H1 (cell line): ENCODE measurements around the gene TAF11L2. TPM values are rescaled to one million over a fixed set of nuclear protein-coding genes. Genes with fewer than 3 reads are reported as not detected.
"Not testable (repeated sequence)": the region's sequence is repeated elsewhere in the genome, so short reads cannot be mapped to it uniquely, and the experiment has no call there.

Source experiments
- CTCF ChIA-PET: fragments of 300-600 bp; sonication (Branson Sonifier 250); formaldehyde crosslinking; loops from one replicate; lab custom pipeline; 2021; ENCODE audit not compliant: partially characterized antibody; lab: Charles Lee
- POLR2A ChIA-PET: fragments of 300-600 bp; sonication (Branson Sonifier 250); formaldehyde crosslinking; loops from one replicate; lab custom pipeline; 2021; ENCODE audit warnings: inconsistent platforms; ENCODE audit not compliant: partially characterized antibody; lab: Charles Lee
- DNase-seq, 2 experiments: peaks; one replicate each; pipeline versions ENCODE4 v3.0.0 to v3.0.0-alpha.2; 2010 to 2022; ENCODE audit warnings: low spot score in 2 of 2, low read depth in 1 of 2, mixed read lengths in 1 of 2
- FAIRE-seq: peaks from 2 replicates; lab custom pipeline; 2011; peaks lifted over from hg19 to GRCh38; lab: Jason Lieb, UNC
- H2AFZ ChIP-seq: 2 replicates; pipeline ENCODE4 v1.8.1; 2012; ENCODE audit warnings: low read length, inconsistent platforms
- H2AK5ac ChIP-seq: 2 replicates; pipeline ENCODE4 v1.6.1; 2013; ENCODE audit warnings: low read depth, low read length
- H2BK120ac ChIP-seq: replicated peaks from 2 replicates; pipeline ENCODE3; 2013; ENCODE audit warnings: low read depth, low read length, inconsistent platforms
- H2BK12ac ChIP-seq: 2 replicates; pipeline ENCODE4 v1.6.1; 2013; ENCODE audit warnings: low read depth, low read length
- H2BK15ac ChIP-seq: 2 replicates; pipeline ENCODE4 v1.6.1; 2013; ENCODE audit warnings: low read length
- H2BK20ac ChIP-seq: 2 replicates; pipeline ENCODE4 v1.6.1; 2013; ENCODE audit warnings: low read length
- H2BK5ac ChIP-seq: 2 replicates; pipeline ENCODE4 v1.6.1; 2013; ENCODE audit warnings: low read depth, low read length
- H3K14ac ChIP-seq: 2 replicates; pipeline ENCODE4 v1.6.1; 2013; ENCODE audit warnings: inconsistent platforms; ENCODE audit not compliant: insufficient read length
- H3K18ac ChIP-seq: 2 replicates; pipeline ENCODE4 v1.6.1; 2013; ENCODE audit warnings: low read length; ENCODE audit errors: extremely low read depth
- H3K23ac ChIP-seq: 2 replicates; pipeline ENCODE4 v1.6.1; 2013; ENCODE audit warnings: inconsistent platforms; ENCODE audit not compliant: insufficient read length
- H3K23me2 ChIP-seq: 2 replicates; pipeline ENCODE4 v1.6.1; 2013; ENCODE audit warnings: low read depth, low read length
- H3K27ac ChIP-seq: 2 replicates; pipeline ENCODE4 v1.6.1; 2011; ENCODE audit warnings: low read depth, low read length, inconsistent platforms
- H3K27me3 ChIP-seq, 4 experiments: replicated peaks in 1 of 4; 1 replicate in 1 of 4; 2 replicates in 3 of 4; pipeline versions ENCODE4 v1.6.1 to v1.8.1; 2011 to 2013; ENCODE audit warnings: low read length in 3 of 4, mild to moderate bottlenecking in 3 of 4, inconsistent platforms in 2 of 4, mixed read lengths in 2 of 4, moderate library complexity in 1 of 4; ENCODE audit not compliant: control insufficient read depth in 3 of 4, insufficient read depth in 3 of 4; ENCODE audit errors: extremely low read depth in 1 of 4
- H3K36me3 ChIP-seq, 4 experiments: 2 replicates each; pipeline versions ENCODE4 v1.6.1 to v1.8.1; 2011 to 2013; ENCODE audit warnings: mild to moderate bottlenecking in 4 of 4, low read length in 3 of 4, moderate library complexity in 2 of 4, control low read depth in 1 of 4, inconsistent platforms in 1 of 4; ENCODE audit not compliant: insufficient read depth in 4 of 4, control insufficient read depth in 2 of 4
- H3K4ac ChIP-seq: replicated peaks from 2 replicates; pipeline ENCODE3; 2013; ENCODE audit warnings: low read length, low read depth, mixed read lengths, inconsistent platforms; ENCODE audit not compliant: insufficient read length
- H3K4me1 ChIP-seq, 4 experiments: replicated peaks in 1 of 4; 1 replicate in 1 of 4; 2 replicates in 3 of 4; pipeline versions ENCODE4 v1.6.1 to v1.8.1; 2011 to 2013; ENCODE audit warnings: low read length in 3 of 4, inconsistent platforms in 2 of 4, mixed read lengths in 1 of 4; ENCODE audit not compliant: insufficient read depth in 4 of 4, control insufficient read depth in 3 of 4
- H3K4me2 ChIP-seq, 2 experiments: 2 replicates each; pipeline versions ENCODE4 v1.6.1 to v1.8.1; 2011 to 2013; ENCODE audit warnings: low read depth in 2 of 2, low read length in 2 of 2, control low read depth in 1 of 2, inconsistent platforms in 1 of 2, mild to moderate bottlenecking in 1 of 2; ENCODE audit not compliant: insufficient read depth in 1 of 2
- H3K4me3 ChIP-seq, 4 experiments: fragments of 200-600, 300-600 bp in 1 of 4; sonication (generic), shearing (Covaris generic), sonication (Bioruptor Twin) in 1 of 4; 2 replicates each; pipeline versions ENCODE4 v1.5.1 to v1.8.1; 2011 to 2016; ENCODE audit warnings: low read length in 4 of 4, low read depth in 3 of 4, control low read depth in 2 of 4, inconsistent platforms in 2 of 4, mild to moderate bottlenecking in 2 of 4, mixed read lengths in 1 of 4, moderate library complexity in 1 of 4; ENCODE audit not compliant: insufficient read depth in 2 of 4; ENCODE audit errors: extremely low read depth in 1 of 4
- H3K56ac ChIP-seq: replicated peaks from 2 replicates; pipeline ENCODE3; 2013; ENCODE audit warnings: low read depth, mild to moderate bottlenecking, mixed read lengths, low read length, inconsistent platforms; ENCODE audit not compliant: insufficient read length
- H3K79me1 ChIP-seq: 2 replicates; pipeline ENCODE4 v1.6.1; 2013; ENCODE audit warnings: low read depth, low read length, control low read depth
- H3K79me2 ChIP-seq, 2 experiments: 2 replicates each; pipeline versions ENCODE4 v1.6.1 to v1.8.1; 2012 to 2013; ENCODE audit warnings: low read length in 2 of 2, mild to moderate bottlenecking in 2 of 2, inconsistent platforms in 1 of 2; ENCODE audit not compliant: insufficient read depth in 2 of 2, control insufficient read depth in 1 of 2
- H3K9ac ChIP-seq, 4 experiments: replicated peaks in 1 of 4; 1 replicate in 1 of 4; 2 replicates in 3 of 4; pipeline versions ENCODE4 v1.6.1 to v1.8.1; 2011 to 2013; ENCODE audit warnings: low read depth in 3 of 4, low read length in 3 of 4, control low read depth in 2 of 4, mild to moderate bottlenecking in 2 of 4, moderate library complexity in 2 of 4, inconsistent platforms in 1 of 4; ENCODE audit errors: extremely low read depth in 1 of 4
- H3K9me3 ChIP-seq, 2 experiments: 2 replicates each; pipeline versions ENCODE4 v1.6.1 to v1.8.1; 2012 to 2013; ENCODE audit warnings: mild to moderate bottlenecking in 2 of 2, moderate library complexity in 2 of 2, control low read depth in 1 of 2, inconsistent platforms in 1 of 2, low read depth in 1 of 2, low read length in 1 of 2, mixed read lengths in 1 of 2; ENCODE audit not compliant: insufficient read depth in 2 of 2
- H4K20me1 ChIP-seq, 2 experiments: replicated peaks in 1 of 2; 2 replicates each; pipeline versions ENCODE3 to v1.8.1; 2011 to 2013; ENCODE audit warnings: inconsistent platforms in 2 of 2, low read length in 2 of 2, mild to moderate bottlenecking in 1 of 2; ENCODE audit not compliant: insufficient read depth in 2 of 2, control insufficient read depth in 1 of 2
- H4K5ac ChIP-seq: 2 replicates; pipeline ENCODE4 v1.6.1; 2013; ENCODE audit warnings: low read length, low read depth, mixed read lengths, inconsistent platforms; ENCODE audit not compliant: insufficient read length
- H4K8ac ChIP-seq: 2 replicates; pipeline ENCODE4 v1.8.0; 2013; ENCODE audit warnings: mild to moderate bottlenecking, moderate library complexity, low read length, inconsistent platforms; ENCODE audit not compliant: insufficient read depth; ENCODE audit errors: extremely low read depth
- H4K91ac ChIP-seq: replicated peaks from 2 replicates; pipeline ENCODE3; 2013; ENCODE audit warnings: low read length, mixed read lengths, inconsistent platforms; ENCODE audit not compliant: insufficient read length
- CREB1 ChIP-seq: IDR thresholded peaks from 2 replicates; pipeline ENCODE4 v1.6.1; 2012; ENCODE audit warnings: inconsistent platforms
- KDM5A ChIP-seq: fragments of 200-600 bp; IDR thresholded peaks from 2 replicates; pipeline ENCODE4 v1.7.1; 2012; ENCODE audit warnings: mild to moderate bottlenecking, low read length, inconsistent platforms, mixed read lengths
- NRF1 ChIP-seq: IDR thresholded peaks from 2 replicates; pipeline ENCODE4 v1.6.1; 2011; ENCODE audit warnings: mild to moderate bottlenecking, low read depth, low read length, improper control_type of control experiment
- RAD21 ChIP-seq, 2 experiments: IDR thresholded peaks in 1 of 2; conservative IDR thresholded peaks in 1 of 2; 2 replicates each; pipeline ENCODE4 v1.6.1; 2011; ENCODE audit warnings: low read depth in 2 of 2, low read length in 2 of 2, improper control_type of control experiment in 1 of 2, inconsistent platforms in 1 of 2, mild to moderate bottlenecking in 1 of 2, moderate library complexity in 1 of 2
- SP1 ChIP-seq: IDR thresholded peaks from 2 replicates; pipeline ENCODE4 v1.6.1; 2011; ENCODE audit warnings: low read depth, low read length
- WGBS, 2 experiments: shearing (Covaris generic) in 1 of 2; methylation state at CpG; one replicate each; pipeline versions ENCODE4 v1.1.6 to v1.1.7; 2013 to 2015; ENCODE audit warnings: low lambda C conversion rate in 2 of 2, mixed read lengths in 2 of 2, inconsistent platforms in 1 of 2, low coverage in 1 of 2, missing lambda C conversion rate in 1 of 2; ENCODE audit not compliant: insufficient replicate concordance in 2 of 2, insufficient coverage in 1 of 2, insufficient read length in 1 of 2; ENCODE audit errors: extremely low coverage in 1 of 2, missing lambda C conversion rate in 1 of 2; 5-methylcytosine and 5-hydroxymethylcytosine counted together
- polyA plus RNA-seq, 7 experiments: library from polyadenylated mRNA; depleted of rRNA in 3 of 7; stranded (reverse) in 5 of 7; unstranded in 2 of 7; fragments of >200 nt in 5 of 7; fragments of 200-250 nt in 2 of 7; gene quantifications; 1 replicate in 5 of 7; 2 replicates in 1 of 7; 4 replicates in 1 of 7; pipeline versions ENCODE4 v1.2.1 to v1.2.3, GENCODE V29; 2011 to 2013; ENCODE audit warnings: missing spikeins in 2 of 7, mixed read lengths in 2 of 7
- total RNA-seq: library from RNA; stranded (reverse); fragmentation: NEBNext Ultra II Directional; extraction: Animal tissue kit (Norgen Biotek cat#: 25700); gene quantifications from 2 replicates; pipeline ENCODE4 v1.2.1, GENCODE V29; 2021

The TAF11L2 gene
- total and polyA plus RNA-seq, 2 of the 8 experiments (the other 6 are each of a cell fraction or from before 2014, with no cell fraction given) = not detected

- TF ChIP-seq RAD21 (IDR thresholded peaks at IDR 0.05 in 1 of 2, conservative IDR thresholded peaks at IDR 0.05 in 1 of 2; ENCODE audit: low read depth in 2 of 2, low read length in 2 of 2) = no peak
- no peak for TF ChIP-seq SP1
- no peak for TF ChIP-seq CREB1
- no peak for TF ChIP-seq KDM5A
- no peak for TF ChIP-seq NRF1
These were observed 10.9 kb upstream of the TAF11L2 start (continued) for GRCh38 chr5:17487174-17487512.

GRCh38 chr5:17491257-17491656 is 6.8 kb upstream of the TAF11L2 start:
- H3K4me3 ChIP-seq, H3K4ac ChIP-seq, H2BK15ac ChIP-seq, H3K36me3 ChIP-seq, H4K5ac ChIP-seq, H2BK5ac ChIP-seq, FAIRE-seq, H3K4me1 ChIP-seq, H3K23ac ChIP-seq, H2BK12ac ChIP-seq, H4K91ac ChIP-seq, H3K27ac ChIP-seq, H2BK120ac ChIP-seq, H4K20me1 ChIP-seq, H3K27me3 ChIP-seq, H3K14ac ChIP-seq, H3K9me3 ChIP-seq, H3K79me1 ChIP-seq, H2AK5ac ChIP-seq, H3K4me2 ChIP-seq, H3K56ac ChIP-seq, CTCF ChIA-PET, DNase-seq, H3K23me2 ChIP-seq, H2BK20ac ChIP-seq, H4K8ac ChIP-seq, H3K79me2 ChIP-seq, H3K9ac ChIP-seq, POLR2A ChIA-PET, H2AFZ ChIP-seq, H3K18ac ChIP-seq: not testable (repeated sequence)
- 92% methylated on average over 13 of the region's 23 CpGs; no CpG with 5 or more reads in 1 of the 2 experiments for WGBS, 2 experiments
